Measurements from ENCODE around the gene TRIM73. TPM values are rescaled to one million over a fixed set of nuclear protein-coding genes. Genes with fewer than 3 reads are reported as not detected.

Gene TRIM73
- 2.3 to 3.1 TPM (median 2.5 TPM) in 5 replicates for total RNA-seq (2022; extraction: Qiagen RNA extraction; ENCODE audit: low read depth)

DNA sequence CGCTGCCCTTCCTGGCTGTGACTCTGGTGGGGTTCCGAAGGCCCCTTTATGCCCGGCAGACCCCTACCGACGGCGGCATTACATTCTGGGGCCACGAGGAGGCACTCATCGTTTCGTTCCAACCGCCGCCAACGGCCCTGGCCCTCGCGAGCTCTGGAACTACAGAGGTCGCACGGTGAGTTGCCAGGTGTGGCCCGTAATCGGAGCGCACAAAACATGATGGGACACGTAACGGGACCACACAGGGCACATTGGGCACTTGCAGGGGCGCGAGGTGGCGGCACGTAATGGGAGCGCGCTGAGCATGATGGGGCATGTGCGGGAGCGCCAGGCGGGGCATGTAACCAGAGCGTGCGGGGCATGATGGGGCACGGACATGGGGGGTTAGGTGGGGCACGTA is at the start of gene TRIM73:
Gene TRIM73, plus strand, starts transcription at position 301 of the 400 bp plus-strand sequence. CDS start 3,305 bp downstream, outside the sequence.

Other genes with a start within 250 kb of the TRIM73 start
- gene POM121C, start 90.7 kb downstream of the TRIM73 start, total RNA-seq (2022; extraction: Qiagen RNA extraction; ENCODE audit: low read depth) = 35.1 to 43.1 TPM (median 41.1 TPM) in 5 replicates
- not detected in 5 replicates for gene SPDYE5, start 96.7 kb downstream of the TRIM73 start, total RNA-seq (2022; extraction: Qiagen RNA extraction; ENCODE audit: low read depth)

Data from A549 treated with DMSO at 1 μM for 4 hours (cell line).